ENCODE measurements around the gene ADCY2.

GRCh38 chr5:7871653-7872052 is 475.7 kb downstream of the ADCY2 start:
- TF ChIP-seq CTCF (IDR thresholded peaks at IDR 0.05) (no peak), POLR2A (IDR thresholded peaks at IDR 0.05) (no peak)

Data from right lobe of liver (tissue), 4 donors.